GM23338 (cell line): ENCODE measurements around the gene SRP54.

ENCODE experiments used
- CTCF ChIP-seq, 2 experiments: fragments of 200-600 bp in 1 of 2; sonication (generic) in 1 of 2; conservative IDR thresholded peaks; 2 replicates each; pipeline versions ENCODE4 v1.5.1 to v1.6.1; 2016 to 2017; ENCODE audit warnings: antibody characterized with exemption in 2 of 2, low read depth in 2 of 2, mild to moderate bottlenecking in 2 of 2, moderate library complexity in 1 of 2
- EZH2phosphoT487 ChIP-seq: fragments of 200-600 bp; sonication (generic); IDR thresholded peaks from one replicate; pipeline ENCODE4 v1.8.1; 2018; ENCODE audit warnings: antibody characterized with exemption; ENCODE audit not compliant: unreplicated experiment
- POLR2AphosphoS5 ChIP-seq: IDR thresholded peaks from 2 replicates; pipeline ENCODE4 v1.6.1; 2016; ENCODE audit warnings: antibody characterized with exemption, low read depth
- REST ChIP-seq: IDR thresholded peaks from one replicate; pipeline ENCODE4 v1.6.1; 2018; ENCODE audit warnings: antibody characterized with exemption; ENCODE audit not compliant: unreplicated experiment
- STAT1 ChIP-seq: IDR thresholded peaks from one replicate; pipeline ENCODE4 v1.6.1; 2016; ENCODE audit warnings: antibody characterized with exemption; ENCODE audit not compliant: unreplicated experiment
- ZNF331 ChIP-seq: fragments of 250-450 bp; sonication (Bioruptor Pico); IDR thresholded peaks from 2 replicates; pipeline ENCODE4 v1.5.0; 2020; ENCODE audit warnings: low read depth, mild to moderate bottlenecking, moderate library complexity

- TF ChIP-seq REST, result no peak
- TF ChIP-seq CTCF (conservative IDR thresholded peaks at IDR 0.05; ENCODE audit: low read depth in 2 of 2), result no peak
- no peak for TF ChIP-seq STAT1
- no peak for TF ChIP-seq EZH2phosphoT487
- no peak for TF ChIP-seq POLR2AphosphoS5
- no peak for TF ChIP-seq ZNF331 (CRISPR knock-in tag)
Measured at GRCh38 chr14:35050652-35051051, 67.9 kb downstream of the SRP54 start.
